ENCODE results near the gene EGFL7.

Gene EGFL7

GRCh38 chr9:136662656-136663581, at the start of gene EGFL7:
Gene EGFL7 (plus strand): TSS chr9:136662916. CDS start chr9:136668283, 5,367 bp downstream.
- TF ChIP-seq CTCF (IDR thresholded peaks at IDR 0.05), result no peak
- Histone ChIP-seq H2AFZ (no peak within 1 kb of the TSS), H3K27me3 (ENCODE audit: control insufficient read depth, insufficient read depth, low read length) (no peaks in the 10 kb centered on the region), H3K9me3 (ENCODE audit: control insufficient read depth, low read length) (no peaks in the 10 kb centered on the region), H3K36me3 (ENCODE audit: control insufficient read depth, insufficient read depth, low read length) (no peaks in the 10 kb centered on the region), H3K4me2 (ENCODE audit: low read length) (no peak within 1 kb of the TSS), H3K4me3 (ENCODE audit: low read depth, low read length) (peak within 1 kb of the TSS; percentile 45), H3K79me2 (no peaks in the 10 kb centered on the region), H3K9ac (no peak within 1 kb of the TSS), H3K4me1 (no peaks in the 10 kb centered on the region), H3K27ac (peak within 1 kb of the TSS; percentile 64)

- Histone ChIP-seq H3K4me3 (ENCODE audit: low read depth, low read length) (no peak overlapping the region), H3K9ac (no peak overlapping the region), H3K79me2 (no peaks in the 10 kb centered on the region), H3K4me1 (no peaks in the 10 kb centered on the region), H3K36me3 (ENCODE audit: control insufficient read depth, insufficient read depth, low read length) (no peaks in the 10 kb centered on the region), H3K27ac (no peak overlapping the region), H3K9me3 (ENCODE audit: control insufficient read depth, low read length) (no peaks in the 10 kb centered on the region), H3K27me3 (ENCODE audit: control insufficient read depth, insufficient read depth, low read length) (no peaks in the 10 kb centered on the region), H2AFZ (no peak overlapping the region), H3K4me2 (ENCODE audit: low read length) (no peak overlapping the region)
- no peak for TF ChIP-seq CTCF (IDR thresholded peaks at IDR 0.05)
Measured at GRCh38 chr9:136613824-136614371, 48.8 kb upstream of the EGFL7 start.

DNA sequence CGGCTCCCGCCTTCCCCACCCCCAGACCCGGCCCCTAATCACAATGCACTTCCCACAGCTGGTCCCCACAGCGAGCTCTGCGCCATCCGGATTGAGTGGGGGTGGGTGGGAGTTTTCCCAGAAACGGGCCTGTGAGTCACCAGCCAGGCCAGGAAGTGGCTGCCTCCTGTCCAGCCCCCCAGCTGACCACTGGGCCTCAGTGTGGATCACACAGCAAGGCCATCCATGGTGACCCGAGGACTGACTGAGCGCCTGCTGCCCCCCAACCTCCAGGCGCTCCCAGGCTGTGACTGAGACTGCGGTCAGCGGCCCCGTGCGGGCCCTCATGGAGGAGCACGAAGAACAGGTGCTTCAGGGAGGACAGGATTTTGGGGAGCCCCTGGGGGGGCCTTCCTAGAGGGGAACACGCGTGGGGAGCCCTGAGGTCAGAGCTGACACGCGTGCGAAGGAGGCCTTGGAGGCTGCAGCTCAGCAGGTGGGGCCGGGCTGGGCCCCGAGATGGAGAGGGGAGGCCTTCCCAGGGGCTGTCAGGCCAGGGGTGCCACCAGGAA, 48.3 kb upstream of the EGFL7 start:
- no peaks in the 10 kb centered on the region for H3K4me1 ChIP-seq
- no peak overlapping the region for H2AFZ ChIP-seq
- TF ChIP-seq CTCF (IDR thresholded peaks at IDR 0.05), result no peak

DNA sequence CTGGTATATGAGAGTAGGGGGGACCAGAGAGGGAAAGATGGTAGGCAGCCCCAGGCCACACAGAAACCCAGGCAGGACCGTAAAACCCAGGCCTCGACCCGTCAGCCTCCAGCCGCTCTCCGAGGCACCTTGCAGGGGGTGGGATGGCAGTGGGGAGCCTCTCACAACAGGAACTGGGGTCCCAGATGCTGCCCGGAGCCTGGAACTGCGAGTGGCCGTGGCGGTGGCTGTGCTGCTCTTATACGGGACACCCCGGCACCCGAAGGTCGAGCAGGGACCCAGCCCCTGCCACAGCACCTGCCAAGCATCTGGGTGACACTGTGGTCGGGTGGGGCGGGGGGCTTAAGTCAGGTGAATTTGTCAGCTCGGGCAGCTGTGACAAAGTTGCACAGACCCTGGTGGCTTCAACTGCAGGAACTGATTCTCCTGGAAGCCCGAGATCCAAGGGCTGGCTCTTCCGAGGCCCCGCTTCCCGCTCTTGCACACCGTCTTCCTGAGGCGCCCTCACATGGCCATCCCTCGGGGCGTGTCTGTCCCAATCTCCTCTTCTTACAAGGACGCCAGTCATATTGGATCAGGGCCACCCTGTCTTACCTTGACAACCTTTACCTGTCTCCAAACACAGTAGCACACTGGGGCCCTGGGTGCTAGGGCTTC, 47.6 kb upstream of the EGFL7 start:
- no peak for TF ChIP-seq CTCF (IDR thresholded peaks at IDR 0.05)
- Histone ChIP-seq H3K36me3 (ENCODE audit: control insufficient read depth, insufficient read depth, low read length) (no peaks in the 10 kb centered on the region), H3K79me2 (no peaks in the 10 kb centered on the region), H3K4me1 (no peaks in the 10 kb centered on the region), H2AFZ (no peak overlapping the region), H3K27ac (no peak overlapping the region), H3K4me2 (ENCODE audit: low read length) (no peak overlapping the region), H3K27me3 (ENCODE audit: control insufficient read depth, insufficient read depth, low read length) (no peaks in the 10 kb centered on the region), H3K4me3 (ENCODE audit: low read depth, low read length) (no peak overlapping the region), H3K9ac (no peak overlapping the region), H3K9me3 (ENCODE audit: control insufficient read depth, low read length) (no peaks in the 10 kb centered on the region)

More for the DNA sequence above, 48.3 kb upstream of the EGFL7 start:
- H3K9me3 ChIP-seq (ENCODE audit: control insufficient read depth, low read length), result no peaks in the 10 kb centered on the region
- H3K79me2 ChIP-seq, result no peaks in the 10 kb centered on the region
- H3K4me3 ChIP-seq (ENCODE audit: low read depth, low read length), result no peak overlapping the region
- no peaks in the 10 kb centered on the region for H3K27me3 ChIP-seq (ENCODE audit: control insufficient read depth, insufficient read depth, low read length)
- no peak overlapping the region for H3K9ac ChIP-seq
- no peaks in the 10 kb centered on the region for H3K36me3 ChIP-seq (ENCODE audit: control insufficient read depth, insufficient read depth, low read length)
- H3K4me2 ChIP-seq (ENCODE audit: low read length), result no peak overlapping the region
- H3K27ac ChIP-seq, result no peak overlapping the region
